GM19193 (cell line): Measurements from ENCODE around the gene PDSS2.

Source experiments
- POLR2A ChIP-seq: IDR thresholded peaks from 4 replicates; pipeline ENCODE4 v1.6.1; 2011; ENCODE audit not compliant: insufficient read depth, insufficient read length; ENCODE audit errors: extremely low read depth

PDSS2 gene

DNA sequence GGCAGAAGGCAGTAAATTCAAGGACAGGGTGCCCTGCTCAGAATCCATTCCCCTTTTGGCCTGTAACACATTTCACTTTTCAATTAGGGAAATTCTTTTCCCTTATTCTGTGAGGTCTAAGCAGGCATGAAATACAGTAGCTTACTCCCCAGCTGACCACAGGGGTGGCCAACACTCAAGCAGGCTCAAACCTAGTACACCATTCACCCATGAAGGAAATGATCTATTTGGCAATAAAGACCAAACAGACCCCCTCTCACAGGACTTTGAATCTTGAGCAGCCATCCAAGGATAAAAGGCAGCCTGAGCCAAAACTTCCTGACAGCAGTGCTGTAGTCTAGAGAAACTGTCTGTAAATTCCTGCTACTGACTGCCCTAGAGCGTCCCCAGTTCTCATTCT, 17.7 kb downstream of the PDSS2 start:
- no peak for TF ChIP-seq POLR2A

DNA sequence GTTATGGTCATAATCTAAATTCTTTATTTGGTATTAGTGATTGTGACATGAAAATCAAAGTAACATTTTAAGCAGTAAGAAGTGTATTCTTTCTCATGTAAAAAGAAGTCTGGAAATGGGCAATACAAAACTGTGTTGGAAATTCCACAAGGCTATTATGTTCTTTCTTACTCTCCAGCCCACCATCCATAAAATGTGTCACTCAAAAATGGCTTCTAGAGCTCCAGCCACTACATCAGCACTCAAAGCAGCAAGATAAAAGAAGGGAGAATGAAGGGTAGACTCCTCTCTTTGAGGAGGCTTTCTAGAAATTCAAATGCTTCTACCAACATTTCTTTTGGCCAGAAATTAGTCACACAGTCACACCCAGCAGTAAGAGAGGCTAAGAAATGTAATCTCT, 18.4 kb downstream of the PDSS2 start:
- TF ChIP-seq POLR2A = no peak

DNA sequence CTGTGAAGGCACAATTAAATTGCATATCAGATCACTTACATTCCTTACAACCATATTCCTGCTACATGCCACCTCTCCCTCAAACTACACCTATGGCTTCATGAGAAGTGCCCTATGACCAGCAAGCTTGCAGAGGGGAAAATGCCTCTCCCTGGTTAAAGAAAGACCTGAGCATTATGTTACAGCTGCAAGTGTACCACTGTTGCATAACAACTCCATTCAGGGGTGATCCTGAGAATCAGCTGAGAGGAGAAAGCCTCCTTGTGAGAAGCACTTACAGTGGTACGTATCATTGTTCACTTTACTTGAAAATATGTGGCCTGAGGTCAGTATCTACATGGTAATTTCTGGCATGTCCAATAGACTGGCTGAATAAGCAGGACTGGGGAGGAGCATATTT, 20.0 kb downstream of the PDSS2 start:
- no peak for TF ChIP-seq POLR2A

DNA sequence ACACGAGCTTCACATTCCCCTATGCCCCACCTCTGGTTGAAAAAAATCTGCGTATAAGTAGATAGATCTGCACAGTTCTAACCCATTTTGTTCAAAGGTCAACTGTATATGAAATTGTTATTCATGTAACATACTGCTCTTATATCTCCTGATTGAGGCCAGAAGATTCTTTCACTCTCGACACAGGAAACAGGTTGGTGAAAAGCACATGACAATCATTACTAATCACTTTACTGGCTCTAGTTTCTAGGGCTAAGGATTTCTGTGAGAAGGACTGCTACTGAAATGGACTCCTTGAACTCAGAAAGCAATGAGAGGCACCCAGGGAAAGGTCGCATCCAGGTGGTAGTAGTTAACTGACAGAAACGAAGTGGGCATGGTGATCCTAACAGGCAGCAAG, 21.7 kb downstream of the PDSS2 start:
- TF ChIP-seq POLR2A = no peak

DNA sequence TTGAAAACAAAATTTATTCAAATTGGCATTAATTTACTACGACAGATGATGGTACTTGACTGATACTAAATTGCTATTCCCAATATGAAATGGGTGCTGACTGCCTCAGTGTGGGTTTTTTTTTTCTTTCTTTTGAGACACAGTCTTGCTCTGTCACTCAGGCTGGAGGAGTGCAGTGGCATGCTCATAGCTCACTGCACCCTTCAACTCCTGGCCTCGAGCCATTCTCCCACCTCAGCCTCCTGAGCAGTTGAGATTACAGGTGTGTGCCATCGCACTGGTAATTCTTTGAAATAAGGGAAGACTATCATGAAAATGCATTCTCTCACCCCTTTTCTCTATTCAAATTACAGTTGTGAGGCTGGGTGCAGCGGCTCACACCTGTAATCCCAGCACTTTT, 22.5 kb downstream of the PDSS2 start:
- TF ChIP-seq POLR2A = no peak

DNA sequence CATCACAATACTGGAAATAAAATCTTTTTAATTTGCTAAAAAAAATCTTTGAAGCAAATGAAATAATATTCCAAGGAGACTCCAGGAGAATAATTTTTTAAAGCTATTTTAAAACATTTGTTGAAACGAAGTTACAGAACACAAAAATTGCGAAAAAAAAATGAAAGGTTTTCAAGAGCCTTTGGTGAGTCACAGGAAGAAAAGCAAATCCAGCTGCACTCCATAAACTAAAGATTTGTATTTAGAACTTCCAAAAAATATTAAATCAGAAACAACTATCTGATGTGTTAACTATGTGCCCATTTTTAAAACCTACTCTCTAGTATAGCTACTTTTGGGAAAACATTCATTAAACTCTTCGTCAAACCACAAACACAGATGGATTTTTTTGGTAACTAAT, 23.6 kb downstream of the PDSS2 start:
- TF ChIP-seq POLR2A = no peak

DNA sequence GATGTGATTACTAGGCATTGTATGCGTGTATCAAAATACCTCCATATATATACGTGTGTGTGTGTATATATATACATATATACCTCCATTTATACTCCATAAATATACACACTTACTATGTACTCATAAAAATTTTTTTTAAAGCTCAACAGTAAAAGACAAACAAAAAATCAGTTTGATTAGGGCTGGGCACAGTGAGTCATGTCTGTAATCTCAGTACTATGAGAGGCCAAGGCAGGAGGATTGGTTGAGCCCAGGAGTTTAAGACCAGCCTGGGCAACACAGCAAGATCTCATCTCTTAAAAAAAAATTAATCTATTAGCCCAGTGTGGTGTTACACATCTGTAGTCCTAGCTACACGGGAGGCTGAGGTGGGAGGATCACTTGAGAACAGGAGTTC, 24.6 kb downstream of the PDSS2 start:
- no peak for TF ChIP-seq POLR2A

DNA sequence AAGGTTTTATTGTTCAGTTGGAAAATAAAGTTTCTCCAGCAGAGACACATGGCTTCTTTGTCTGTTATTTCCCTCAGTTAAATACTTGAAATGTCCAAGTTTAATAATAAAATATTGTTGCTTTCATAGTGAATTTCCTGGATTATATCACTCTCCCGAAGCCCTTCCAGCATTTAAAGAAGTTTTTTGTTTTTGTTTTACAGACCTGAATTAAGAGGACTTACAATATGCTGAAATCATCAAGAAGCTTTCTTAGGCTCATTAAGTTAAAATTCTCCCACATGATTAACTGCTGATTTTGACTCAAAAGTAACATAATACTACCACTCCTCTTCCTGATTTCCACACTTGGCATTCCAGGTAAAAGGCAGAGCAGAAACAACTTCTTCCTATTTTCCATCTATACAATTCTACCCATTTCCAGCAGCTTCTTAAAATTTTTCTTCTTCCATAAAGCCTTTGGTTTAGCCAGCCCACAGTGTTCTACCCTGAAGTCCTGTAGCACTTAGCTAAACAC, 35.8 kb downstream of the PDSS2 start:
- TF ChIP-seq POLR2A = no peak

DNA sequence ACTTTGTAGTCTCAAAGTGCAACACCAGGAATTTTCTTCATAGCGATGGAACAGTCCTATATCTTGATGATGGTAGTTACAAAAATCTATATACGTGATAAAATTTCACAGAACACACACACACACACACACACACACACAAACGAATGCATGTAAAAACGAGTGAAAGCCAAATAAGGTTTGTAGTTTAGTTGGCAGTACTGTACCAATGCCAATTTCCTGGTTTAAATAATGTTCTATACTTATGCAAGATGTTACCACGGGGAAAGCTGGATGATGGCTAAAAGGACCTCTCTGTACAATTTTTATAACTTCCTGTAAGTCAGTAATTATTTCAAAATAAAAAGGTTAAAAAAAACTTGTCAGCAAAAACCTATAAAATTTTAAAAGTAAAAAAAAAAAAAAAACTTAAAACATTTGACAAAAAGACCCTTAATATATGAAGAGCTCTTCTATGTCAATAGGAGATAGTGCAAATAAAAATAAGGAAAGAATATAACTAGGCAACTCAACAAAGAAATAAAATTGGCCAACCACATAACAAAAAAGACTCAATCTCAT, 37.6 kb downstream of the PDSS2 start:
- no peak for TF ChIP-seq POLR2A

DNA sequence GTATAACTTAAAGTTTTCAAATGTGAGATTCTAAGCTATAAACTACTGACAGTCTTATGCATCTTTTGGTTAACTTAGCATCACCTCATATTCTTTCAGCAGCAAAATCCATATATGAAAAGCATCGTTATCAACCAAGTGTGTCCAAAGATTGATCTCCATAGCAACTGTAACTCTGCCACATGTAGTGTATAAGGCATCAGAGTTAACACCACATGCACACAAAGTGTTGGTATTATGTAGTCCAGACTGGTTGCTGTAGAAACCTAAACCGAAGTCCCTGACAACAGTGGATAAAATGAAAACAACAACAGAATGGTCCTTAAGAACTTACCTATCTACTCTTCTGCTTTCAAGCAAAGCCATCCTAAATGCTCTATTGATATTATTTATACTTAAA, 39.6 kb downstream of the PDSS2 start:
- TF ChIP-seq POLR2A = no peak

DNA sequence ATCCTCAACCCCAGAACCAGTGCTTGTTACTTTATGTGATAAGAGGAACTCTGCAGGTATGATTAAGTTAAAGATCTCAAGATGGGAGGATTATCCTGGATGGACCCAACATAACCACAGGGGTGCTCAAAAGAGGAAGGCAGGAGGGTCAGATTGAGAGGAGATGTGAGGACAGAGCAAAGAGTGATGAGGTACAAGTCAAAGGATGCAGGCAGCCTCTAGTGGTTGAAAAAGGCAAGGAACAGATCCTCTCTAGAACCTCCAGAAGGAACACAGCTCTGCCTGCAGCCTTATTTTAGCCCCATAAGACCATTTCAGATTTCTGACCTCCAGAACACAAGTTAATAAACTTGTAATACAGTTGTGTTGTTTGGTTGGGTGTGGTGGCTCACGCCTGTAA, 41.2 kb downstream of the PDSS2 start:
- no peak for TF ChIP-seq POLR2A

DNA sequence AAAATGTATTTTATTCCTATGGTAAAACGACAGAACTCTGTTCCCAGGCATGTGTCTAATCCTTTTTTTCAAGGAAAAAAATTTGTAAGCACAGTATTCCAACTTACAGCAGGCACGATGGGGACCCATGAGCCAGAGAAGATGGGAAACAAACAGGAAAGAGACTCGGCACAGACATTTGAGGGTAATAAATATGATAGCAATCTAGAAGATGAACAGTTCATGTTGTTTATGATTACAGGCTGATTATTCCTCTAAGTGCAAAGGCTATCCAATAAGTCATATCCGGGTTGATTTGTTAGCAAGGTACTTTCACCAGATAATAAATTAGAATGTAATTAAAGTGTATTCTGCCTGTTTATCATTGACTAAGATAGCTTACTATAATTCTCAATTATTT, 43.2 kb downstream of the PDSS2 start:
- no peak for TF ChIP-seq POLR2A

DNA sequence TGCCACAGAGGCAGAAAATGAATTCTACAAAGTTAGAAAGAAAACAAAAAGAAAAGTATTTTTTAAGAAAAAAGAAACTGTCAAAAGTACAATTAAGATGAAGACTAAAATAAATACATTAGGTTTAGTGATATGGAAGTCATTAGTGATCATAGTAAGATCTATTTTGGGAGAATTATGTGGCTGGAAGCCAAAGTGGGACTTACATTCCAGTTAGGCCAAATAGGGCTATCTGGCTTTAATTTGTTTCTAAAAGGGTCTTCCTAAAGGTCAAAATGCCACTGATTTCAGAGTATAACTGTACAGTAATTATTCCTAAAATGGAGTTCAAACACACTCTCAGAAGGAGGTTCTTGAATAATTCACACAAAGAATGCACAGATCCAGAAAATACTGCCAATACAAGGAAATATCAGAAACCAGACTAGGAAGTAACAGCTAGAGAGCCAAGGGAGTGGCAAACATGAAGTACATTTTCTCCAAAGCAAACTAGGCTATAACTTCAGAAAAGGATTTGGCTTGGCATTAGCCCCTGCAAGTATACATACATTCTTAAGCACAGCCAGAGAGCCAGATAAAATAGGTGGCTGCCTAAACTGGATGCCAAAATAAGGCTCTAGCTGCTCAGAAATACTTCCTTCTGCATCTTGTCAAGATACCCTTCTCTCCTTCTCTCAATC, 45.3 kb downstream of the PDSS2 start:
- TF ChIP-seq POLR2A = no peak

DNA sequence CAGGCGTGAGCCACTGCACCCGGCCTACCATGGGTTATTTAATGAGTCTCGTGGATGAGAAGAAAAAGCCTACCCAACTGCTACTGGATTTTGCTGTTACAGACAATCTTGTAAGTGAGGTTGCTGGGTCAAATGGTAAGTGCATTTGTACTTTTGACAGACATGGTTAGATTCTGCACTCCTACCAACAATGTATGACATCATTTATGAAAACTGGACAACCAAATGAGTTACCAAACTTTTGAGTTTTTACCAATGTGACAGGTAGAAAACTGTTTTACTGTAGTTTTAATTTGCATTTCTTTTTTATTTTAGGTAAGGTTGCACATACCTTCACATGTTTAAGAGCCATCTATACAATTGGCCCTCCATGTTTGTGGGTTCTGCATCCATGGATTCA, 48.2 kb downstream of the PDSS2 start:
- no peak for TF ChIP-seq POLR2A

DNA sequence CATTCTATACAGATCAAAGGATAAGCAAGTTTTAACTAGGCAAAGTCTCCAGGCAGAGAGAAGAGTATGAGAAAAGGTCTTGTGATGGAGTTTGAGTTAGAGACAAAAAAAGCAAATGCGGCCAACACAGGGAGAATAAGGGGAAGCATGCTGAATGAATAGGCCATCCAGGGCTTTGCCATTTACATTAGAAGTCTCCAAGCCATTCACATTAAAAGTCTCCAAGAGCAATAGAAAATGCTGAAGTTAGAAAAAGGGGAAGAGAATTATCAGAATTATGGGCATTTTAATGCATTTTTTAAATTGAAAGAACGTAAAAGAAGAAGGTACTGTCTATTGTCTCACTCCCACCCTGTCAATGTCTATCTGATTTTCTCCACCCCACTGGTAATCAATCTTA, 49.4 kb downstream of the PDSS2 start:
- TF ChIP-seq POLR2A = no peak

DNA sequence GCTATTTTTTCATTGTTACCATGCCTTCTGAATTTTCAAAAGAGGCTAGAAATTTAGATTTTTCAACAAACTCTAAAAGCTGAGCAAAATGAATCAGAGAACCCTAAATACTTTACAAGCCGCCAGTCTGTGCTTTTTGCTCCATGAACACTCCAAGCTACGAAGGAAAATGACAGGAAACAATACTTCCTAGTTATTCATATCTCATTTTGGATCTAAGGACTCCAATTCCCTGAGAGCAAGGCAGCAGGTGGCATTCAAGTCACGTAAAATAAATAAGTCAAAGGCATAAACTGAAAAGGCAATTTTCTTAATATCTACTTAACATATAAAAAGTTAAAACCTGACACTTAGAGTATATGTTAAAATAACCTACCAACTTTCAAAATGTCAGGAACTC, 50.6 kb downstream of the PDSS2 start:
- no peak for TF ChIP-seq POLR2A

DNA sequence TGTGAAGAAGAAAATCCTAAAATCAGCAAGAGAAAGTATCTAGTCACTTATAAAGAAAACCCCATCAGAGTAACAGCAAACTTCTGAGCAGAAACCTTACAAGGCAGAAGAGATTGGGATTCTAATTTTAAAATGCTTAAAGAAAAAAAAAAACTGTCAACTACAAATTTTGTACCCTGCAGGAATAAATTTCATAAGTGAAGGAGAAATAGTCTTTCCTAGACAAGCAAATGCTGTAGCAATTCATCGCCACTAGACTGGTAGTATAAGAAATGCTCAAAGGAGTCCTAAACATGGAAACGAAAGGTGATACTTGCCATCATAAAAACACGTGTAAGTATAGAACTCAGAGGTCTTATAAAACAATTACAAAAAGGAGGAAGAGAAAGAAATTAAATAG, 54.4 kb downstream of the PDSS2 start:
- TF ChIP-seq POLR2A = no peak
